KMS-11 (cell line): ENCODE results near the gene SHC3.

ENCODE experiments used
- H2AFZ ChIP-seq: fragments of 200-600 bp; sonication (generic); 2 replicates; pipeline ENCODE4 v1.6.1; 2016; ENCODE audit warnings: antibody characterized with exemption, mixed run types, low read depth
- H3K27ac ChIP-seq: fragments of 200-600 bp; sonication (generic); 2 replicates; pipeline ENCODE4 v1.6.1; 2016; ENCODE audit warnings: mild to moderate bottlenecking, mixed run types
- H3K27me3 ChIP-seq: fragments of 200-600 bp; sonication (generic); 2 replicates; pipeline ENCODE4 v1.6.1; 2017; ENCODE audit warnings: mild to moderate bottlenecking, low read depth, mixed run types, moderate library complexity; ENCODE audit not compliant: insufficient read depth
- H3K36me3 ChIP-seq: fragments of 200-600 bp; sonication (generic); 2 replicates; pipeline ENCODE4 v1.6.1; 2017; ENCODE audit warnings: mild to moderate bottlenecking, mixed run types; ENCODE audit not compliant: insufficient read depth
- H3K4me1 ChIP-seq: fragments of 200-600 bp; sonication (generic); 2 replicates; pipeline ENCODE4 v1.6.1; 2016; ENCODE audit warnings: mild to moderate bottlenecking, low read depth, mixed run types; ENCODE audit not compliant: poor library complexity, severe bottlenecking
- H3K4me2 ChIP-seq: fragments of 200-600 bp; sonication (generic); 2 replicates; pipeline ENCODE4 v1.7.0; 2016; ENCODE audit warnings: mild to moderate bottlenecking, mixed run types
- H3K4me3 ChIP-seq: fragments of 200-600 bp; sonication (generic); IDR thresholded peaks from 2 replicates; pipeline ENCODE4 v1.6.1; 2017; ENCODE audit warnings: low read depth, low read length, mixed read lengths; ENCODE audit not compliant: insufficient read depth
- H3K79me2 ChIP-seq: fragments of 200-600 bp; sonication (generic); 2 replicates; pipeline ENCODE4 v1.6.1; 2016; ENCODE audit warnings: low read depth, mixed run types; ENCODE audit not compliant: insufficient read depth
- H3K9ac ChIP-seq: fragments of 200-600 bp; sonication (generic); 2 replicates; pipeline ENCODE4 v1.6.1; 2016; ENCODE audit warnings: mild to moderate bottlenecking, mixed run types
- H4K20me1 ChIP-seq: fragments of 200-600 bp; sonication (generic); 2 replicates; pipeline ENCODE4 v1.6.1; 2016; ENCODE audit warnings: mild to moderate bottlenecking, mixed run types; ENCODE audit not compliant: insufficient read depth
- CTCF ChIP-seq: fragments of 200-600 bp; sonication (generic); conservative IDR thresholded peaks from 2 replicates; pipeline ENCODE4 v1.6.1; 2017; ENCODE audit warnings: low read depth, mild to moderate bottlenecking, antibody characterized with exemption, low read length, moderate library complexity, mixed read lengths

SHC3 gene

DNA sequence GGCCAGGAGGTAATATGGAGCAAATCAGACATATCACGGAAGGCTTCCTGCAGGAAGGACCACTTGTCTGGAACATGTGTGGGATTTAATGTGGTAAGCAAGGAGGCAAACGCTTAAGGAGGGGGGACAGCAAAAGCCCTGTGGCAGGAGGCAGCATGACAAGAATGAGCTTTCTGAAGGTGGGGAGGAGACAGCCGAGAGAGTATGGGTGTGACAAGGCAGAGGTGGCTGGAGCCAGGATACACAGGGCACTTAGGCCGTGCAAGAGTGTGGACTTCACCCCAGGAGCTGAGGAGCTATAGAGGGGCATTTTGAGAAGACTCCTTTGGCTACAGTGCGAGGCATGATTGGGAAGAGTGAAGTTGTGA is 201.7 kb downstream of the SHC3 start:
- H3K36me3 ChIP-seq, result no peaks in the 10 kb centered on the region
- H4K20me1 ChIP-seq, result no peaks in the 10 kb centered on the region
- H3K27ac ChIP-seq, result no peak overlapping the region

GRCh38 chr9:88975966-88976889 is 202.4 kb downstream of the SHC3 start:
- no peak overlapping the region for H3K4me2 ChIP-seq
- no peaks in the 10 kb centered on the region for H4K20me1 ChIP-seq
- H3K36me3 ChIP-seq, result no peaks in the 10 kb centered on the region
- no peak overlapping the region for H3K4me3 ChIP-seq
- no peaks in the 10 kb centered on the region for H3K27me3 ChIP-seq
- H2AFZ ChIP-seq, result no peak overlapping the region
- no peak for TF ChIP-seq CTCF
- H3K27ac ChIP-seq, result no peak overlapping the region
- no peaks in the 10 kb centered on the region for H3K4me1 ChIP-seq
- no peak overlapping the region for H3K9ac ChIP-seq
- H3K79me2 ChIP-seq, result no peaks in the 10 kb centered on the region

More for the DNA sequence above, 201.7 kb downstream of the SHC3 start:
- H3K27me3 ChIP-seq, result no peaks in the 10 kb centered on the region
- H3K4me3 ChIP-seq, result no peak overlapping the region
- no peak overlapping the region for H2AFZ ChIP-seq
- no peak overlapping the region for H3K9ac ChIP-seq
- H3K4me2 ChIP-seq, result no peak overlapping the region
- TF ChIP-seq CTCF, result no peak
- H3K4me1 ChIP-seq, result no peaks in the 10 kb centered on the region
- H3K79me2 ChIP-seq, result no peaks in the 10 kb centered on the region

DNA sequence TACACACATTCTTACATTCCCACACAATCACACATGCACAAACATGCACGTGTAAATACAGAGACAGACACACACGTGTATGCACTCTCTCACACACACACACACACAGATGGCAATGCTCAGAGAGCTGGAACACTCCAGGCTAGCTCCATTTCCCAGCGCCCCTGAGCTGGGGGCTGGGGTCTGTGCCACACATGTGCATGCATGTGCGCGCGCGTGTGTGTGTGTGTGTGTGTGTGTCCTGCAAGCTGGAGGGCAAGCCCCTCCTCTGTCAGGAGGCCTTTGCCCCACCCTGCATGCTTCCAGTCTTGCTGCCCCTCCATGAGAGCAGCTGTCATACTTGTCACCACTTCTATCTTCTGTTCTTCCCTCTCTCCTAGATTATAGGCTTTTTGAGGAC is 204.0 kb downstream of the SHC3 start:
- Histone ChIP-seq H3K4me3 (no peak overlapping the region), H3K27me3 (no peaks in the 10 kb centered on the region), H4K20me1 (no peaks in the 10 kb centered on the region), H3K27ac (no peak overlapping the region), H3K36me3 (no peaks in the 10 kb centered on the region), H3K79me2 (no peaks in the 10 kb centered on the region), H3K9ac (no peak overlapping the region), H3K4me1 (no peaks in the 10 kb centered on the region), H2AFZ (no peak overlapping the region), H3K4me2 (no peak overlapping the region)
- no peak for TF ChIP-seq CTCF

GRCh38 chr9:88973281-88974045 is 205.2 kb downstream of the SHC3 start:
- Histone ChIP-seq H3K4me3 (no peak overlapping the region), H3K27me3 (no peaks in the 10 kb centered on the region), H3K4me1 (no peaks in the 10 kb centered on the region), H3K36me3 (no peaks in the 10 kb centered on the region), H3K79me2 (no peaks in the 10 kb centered on the region), H3K4me2 (no peak overlapping the region), H3K27ac (no peak overlapping the region), H2AFZ (no peak overlapping the region), H4K20me1 (no peaks in the 10 kb centered on the region), H3K9ac (no peak overlapping the region)
- TF ChIP-seq CTCF, result no peak
